Progenitor cell of endocrine pancreas (in vitro differentiated cells): ENCODE results near the gene KANK2. TPM values are rescaled to one million over a fixed set of nuclear protein-coding genes. Genes with fewer than 3 reads are reported as not detected.
"Not testable (repeated sequence)": the region's sequence is repeated elsewhere in the genome, so short reads cannot be mapped to it uniquely, and the experiment has no call there.

Experiments used
- DNase-seq: peaks from one replicate; pipeline ENCODE4 v3.0.0; 2021; ENCODE audit warnings: low spot score; ENCODE audit not compliant: unreplicated experiment
- H3K27ac Mint-ChIP-seq: 2 replicates; pipeline ENCODE4 v1.8.0; 2021; ENCODE audit warnings: mild to moderate bottlenecking, moderate library complexity, mixed read lengths
- H3K27me3 Mint-ChIP-seq: 2 replicates; pipeline ENCODE4 v1.8.0; 2021; ENCODE audit warnings: mixed read lengths
- H3K36me3 Mint-ChIP-seq: 2 replicates; pipeline ENCODE4 v1.8.0; 2022; ENCODE audit warnings: mixed read lengths; ENCODE audit not compliant: insufficient read depth
- H3K4me1 Mint-ChIP-seq: 2 replicates; pipeline ENCODE4 v1.8.0; 2021; ENCODE audit warnings: low read depth, mixed read lengths
- H3K4me3 Mint-ChIP-seq: 2 replicates; pipeline ENCODE4 v1.8.0; 2021; ENCODE audit warnings: low read depth, mild to moderate bottlenecking, moderate library complexity, mixed read lengths
- H3K9me3 Mint-ChIP-seq: 2 replicates; pipeline ENCODE4 v1.8.0; 2021; ENCODE audit warnings: low read depth, mixed read lengths
- total RNA-seq: library from RNA; stranded (reverse); gene quantifications from 2 replicates; pipeline ENCODE4 v1.2.1, GENCODE V29; 2021
- TF ChIP-seq, protein P1 (sequence below): fragments of 200-600 bp; sonication (generic); IDR thresholded peaks from one replicate; pipeline ENCODE4 v1.5.0; 2021; ENCODE audit warnings: antibody characterized with exemption, mild to moderate bottlenecking; ENCODE audit not compliant: unreplicated experiment

KANK2 gene
- total RNA-seq, 1 donor from 2014 or later = 27.6 TPM

DNA sequence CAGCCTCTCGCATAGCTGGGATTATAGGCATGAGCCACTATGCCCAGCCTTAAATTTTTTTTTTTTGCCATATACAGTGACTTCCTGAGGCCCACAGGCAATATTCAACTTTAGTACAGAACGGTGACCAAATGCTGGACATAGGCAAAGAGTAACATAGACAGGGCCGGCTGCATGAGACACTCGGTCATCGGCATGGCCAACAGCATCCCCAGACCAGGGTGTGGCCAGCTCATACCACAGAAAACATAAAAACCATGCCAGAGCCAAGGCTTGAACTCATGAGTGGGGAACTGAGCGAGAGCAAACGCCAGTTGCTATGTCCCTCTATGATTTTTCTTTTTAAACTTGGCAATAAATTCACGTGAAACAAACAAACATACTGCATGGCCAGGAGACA lies 17.0 kb downstream of the KANK2 start:
- peaks cover 5% of the 10 kb centered on the region for H3K9me3 Mint-ChIP-seq
- H3K27me3 Mint-ChIP-seq = no peaks in the 10 kb centered on the region
- H3K27ac Mint-ChIP-seq = no peak overlapping the region
- DNase-seq = no peak
- no peaks in the 10 kb centered on the region for H3K4me1 Mint-ChIP-seq
- H3K36me3 Mint-ChIP-seq = peaks cover 18% of the 10 kb centered on the region
- TF ChIP-seq, protein P1, sequence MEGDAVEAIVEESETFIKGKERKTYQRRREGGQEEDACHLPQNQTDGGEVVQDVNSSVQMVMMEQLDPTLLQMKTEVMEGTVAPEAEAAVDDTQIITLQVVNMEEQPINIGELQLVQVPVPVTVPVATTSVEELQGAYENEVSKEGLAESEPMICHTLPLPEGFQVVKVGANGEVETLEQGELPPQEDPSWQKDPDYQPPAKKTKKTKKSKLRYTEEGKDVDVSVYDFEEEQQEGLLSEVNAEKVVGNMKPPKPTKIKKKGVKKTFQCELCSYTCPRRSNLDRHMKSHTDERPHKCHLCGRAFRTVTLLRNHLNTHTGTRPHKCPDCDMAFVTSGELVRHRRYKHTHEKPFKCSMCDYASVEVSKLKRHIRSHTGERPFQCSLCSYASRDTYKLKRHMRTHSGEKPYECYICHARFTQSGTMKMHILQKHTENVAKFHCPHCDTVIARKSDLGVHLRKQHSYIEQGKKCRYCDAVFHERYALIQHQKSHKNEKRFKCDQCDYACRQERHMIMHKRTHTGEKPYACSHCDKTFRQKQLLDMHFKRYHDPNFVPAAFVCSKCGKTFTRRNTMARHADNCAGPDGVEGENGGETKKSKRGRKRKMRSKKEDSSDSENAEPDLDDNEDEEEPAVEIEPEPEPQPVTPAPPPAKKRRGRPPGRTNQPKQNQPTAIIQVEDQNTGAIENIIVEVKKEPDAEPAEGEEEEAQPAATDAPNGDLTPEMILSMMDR = no peak
- no peak overlapping the region for H3K4me3 Mint-ChIP-seq

DNA sequence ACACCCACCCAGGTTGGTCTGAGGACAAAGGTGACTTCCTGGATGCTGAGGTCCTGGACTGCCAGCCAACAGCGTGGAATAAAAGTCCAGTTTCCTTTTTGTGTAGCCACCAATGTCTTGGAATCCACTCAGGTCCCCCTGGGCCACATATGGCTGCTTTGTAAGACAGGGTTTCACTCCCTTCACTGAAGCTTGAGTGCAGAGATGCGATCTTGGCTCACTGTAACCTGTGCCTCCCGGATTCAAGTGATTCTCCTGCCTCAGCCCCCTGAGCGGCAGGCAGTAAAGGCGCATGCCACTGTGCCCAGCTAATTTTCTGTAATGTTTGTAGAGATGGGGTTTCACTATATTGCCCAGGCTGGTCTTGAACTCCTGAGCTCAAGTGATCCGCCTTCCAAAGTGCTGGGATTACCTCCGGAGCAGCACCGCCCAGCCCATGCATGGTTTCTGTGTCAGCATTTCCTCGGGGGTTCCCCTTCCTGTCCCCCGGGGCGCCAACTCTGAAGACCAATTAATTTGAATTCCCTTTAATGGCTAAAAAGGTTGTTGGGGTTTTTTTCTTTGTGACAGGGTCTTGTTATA lies 17.5 kb downstream of the KANK2 start:
- H3K4me1 Mint-ChIP-seq = no peaks in the 10 kb centered on the region
- peaks cover 18% of the 10 kb centered on the region for H3K36me3 Mint-ChIP-seq
- H3K27ac Mint-ChIP-seq = no peak overlapping the region
- no peak overlapping the region for H3K4me3 Mint-ChIP-seq
- H3K9me3 Mint-ChIP-seq = peaks cover 5% of the 10 kb centered on the region
- TF ChIP-seq, protein P1 = no peak
- no peak for DNase-seq
- H3K27me3 Mint-ChIP-seq = no peaks in the 10 kb centered on the region

DNA sequence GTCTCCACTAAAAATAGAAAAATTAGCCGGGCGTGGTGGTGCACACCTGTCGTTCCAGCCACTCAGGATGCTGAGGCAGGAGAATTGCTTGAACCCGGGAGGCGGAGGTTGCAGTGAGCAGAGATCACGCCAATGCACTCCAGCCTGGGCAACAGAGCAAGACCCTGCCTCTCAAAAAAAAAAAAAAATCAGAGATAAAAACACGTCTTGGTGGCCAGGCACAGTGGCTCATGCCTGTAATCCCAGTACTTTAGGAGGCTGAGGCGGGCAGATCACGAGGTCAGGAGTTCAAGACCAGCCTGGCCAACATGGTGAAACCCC lies 18.2 kb downstream of the KANK2 start:
- peaks cover 21% of the 10 kb centered on the region for H3K36me3 Mint-ChIP-seq
- DNase-seq, H3K4me3 Mint-ChIP-seq, H3K9me3 Mint-ChIP-seq, H3K27ac Mint-ChIP-seq, H3K4me1 Mint-ChIP-seq, H3K27me3 Mint-ChIP-seq: not testable (repeated sequence)

DNA sequence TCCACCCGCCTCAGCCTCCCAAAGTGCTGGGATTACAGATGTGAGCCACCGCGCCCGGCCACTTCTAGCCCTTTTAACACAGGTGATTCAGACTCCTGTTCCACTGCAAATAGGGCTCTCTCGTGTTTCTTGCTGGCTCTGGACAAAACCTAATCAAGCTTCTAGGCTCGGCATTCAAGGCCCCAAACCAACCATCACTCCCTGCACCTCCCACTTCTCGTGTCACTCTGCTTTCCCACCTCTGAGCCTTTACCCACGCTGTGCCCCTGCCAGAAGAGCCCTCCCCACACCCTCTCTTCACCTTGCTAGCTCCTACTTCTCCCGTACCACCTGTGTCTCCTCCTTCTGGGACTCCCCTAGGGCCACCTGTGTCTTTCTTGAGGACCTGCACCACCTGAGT lies 19.8 kb downstream of the KANK2 start:
- Mint-ChIP-seq H3K4me1 (no peaks in the 10 kb centered on the region), H3K9me3 (no peaks in the 10 kb centered on the region), H3K27ac (no peak overlapping the region), H3K27me3 (no peaks in the 10 kb centered on the region), H3K4me3 (no peak overlapping the region), H3K36me3 (peaks cover 17% of the 10 kb centered on the region)
- no peak for DNase-seq
- TF ChIP-seq, protein P1 = no peak

DNA sequence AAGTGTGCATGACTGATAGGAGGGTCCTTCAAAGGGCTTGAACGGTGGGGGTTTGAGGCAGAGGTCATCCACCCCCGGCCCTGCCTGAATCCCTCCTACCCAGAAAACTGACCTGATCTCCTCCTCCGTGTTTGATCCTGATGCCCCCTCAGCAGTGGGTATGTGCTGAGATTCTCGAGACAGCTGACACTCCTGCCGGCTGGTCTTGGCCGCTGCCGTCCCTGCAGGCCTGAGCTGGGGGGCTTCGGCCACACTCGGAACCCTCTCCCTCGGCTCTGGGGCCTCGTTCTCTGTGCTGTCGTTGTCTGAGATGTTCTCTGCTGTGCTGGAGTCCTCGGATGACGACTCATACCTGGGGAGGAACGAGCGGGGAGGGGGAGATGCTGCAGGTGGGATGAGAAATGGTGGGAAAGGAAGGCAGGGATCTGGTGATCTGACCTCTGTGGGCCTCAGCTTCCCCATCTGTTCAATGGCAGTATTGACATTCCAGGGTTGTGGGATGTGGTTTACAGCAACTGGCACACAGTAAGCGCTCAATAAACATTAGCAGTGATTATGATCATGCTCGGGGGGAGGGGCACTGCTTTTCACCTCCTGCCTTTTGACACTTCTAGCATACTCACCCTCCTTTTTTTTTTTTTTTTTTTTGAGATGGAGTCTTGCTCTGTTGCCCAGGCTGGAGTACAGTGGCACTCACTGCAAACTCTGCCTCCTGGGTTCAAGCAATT lies 20.7 kb downstream of the KANK2 start:
- H3K36me3 Mint-ChIP-seq = peaks cover 17% of the 10 kb centered on the region
- H3K4me3 Mint-ChIP-seq = no peak overlapping the region

More for the DNA sequence above, 20.7 kb downstream of the KANK2 start:
- Mint-ChIP-seq H3K27me3 (no peaks in the 10 kb centered on the region), H3K9me3 (no peaks in the 10 kb centered on the region), H3K4me1 (no peaks in the 10 kb centered on the region), H3K27ac (no peak overlapping the region)
- TF ChIP-seq, protein P1 = no peak
- DNase-seq = no peak
